AG10803 (cell line): ENCODE data around the gene PI4KB.

Experiments
- DNase-seq: peaks from one replicate; pipeline ENCODE4 v3.0.0; 2010; ENCODE audit warnings: low read depth
- H3K4me3 ChIP-seq: 2 replicates; pipeline ENCODE4 v1.5.1; 2011; ENCODE audit warnings: mild to moderate bottlenecking, low read length, control low read depth
- CTCF ChIP-seq: conservative IDR thresholded peaks from 2 replicates; pipeline ENCODE4 v1.5.1; 2011; ENCODE audit warnings: mild to moderate bottlenecking, low read length, control low read depth, inconsistent platforms

The PI4KB gene

GRCh38 chr1:151311011-151311410 is 16.2 kb downstream of the PI4KB start:
- TF ChIP-seq CTCF, result no peak
- H3K4me3 ChIP-seq, result no peak overlapping the region
- DNase-seq, result no peak

GRCh38 chr1:151309811-151310323 is 17.3 kb downstream of the PI4KB start:
- H3K4me3 ChIP-seq, result no peak overlapping the region
- no peak for TF ChIP-seq CTCF
- no peak for DNase-seq

GRCh38 chr1:151294742-151295462 is 32.3 kb downstream of the PI4KB start:
- no peak for TF ChIP-seq CTCF
- H3K4me3 ChIP-seq, result no peak overlapping the region

GRCh38 chr1:151293093-151293492 is 34.1 kb downstream of the PI4KB start:
- no peak overlapping the region for H3K4me3 ChIP-seq
- no peak for DNase-seq
- TF ChIP-seq CTCF, result no peak

More at GRCh38 chr1:151294742-151295462, 32.3 kb downstream of the PI4KB start:
- DNase-seq, result no peak

- 0 out of 2 replicates have a peak, but pooled peaks have one; percentile 2 for TF ChIP-seq CTCF
- no peak for DNase-seq
- no peak overlapping the region for H3K4me3 ChIP-seq
These were observed 34.8 kb downstream of the PI4KB start for GRCh38 chr1:151292207-151293030.

- TF ChIP-seq CTCF, result no peak
- no peak for DNase-seq
- H3K4me3 ChIP-seq, result no peak overlapping the region
These were observed 36.4 kb downstream of the PI4KB start for GRCh38 chr1:151290709-151291303.
